SK-N-MC (cell line): Measurements from ENCODE around the gene AURKB.

Source experiments
- DNase-seq: peaks from one replicate; pipeline ENCODE4 v3.0.0-alpha.2; 2011; ENCODE audit warnings: low read depth, low spot score
- H3K27ac ChIP-seq: fragments of 200-600 bp; sonication (generic); 2 replicates; pipeline ENCODE4 v1.5.1; 2016; ENCODE audit warnings: mixed run types
- H3K36me3 ChIP-seq: fragments of 200-600 bp; sonication (generic); 2 replicates; pipeline ENCODE4 v1.6.1; 2017; ENCODE audit warnings: antibody characterized with exemption, low read length, mixed read lengths; ENCODE audit not compliant: insufficient read depth
- H3K4me3 ChIP-seq: fragments of 200-600 bp; sonication (generic); 2 replicates; pipeline ENCODE4 v1.5.1; 2016
- H3K9ac ChIP-seq: fragments of 200-600 bp; sonication (generic); 2 replicates; pipeline ENCODE4 v1.8.0; 2017; ENCODE audit warnings: mixed run types, mixed read lengths; ENCODE audit not compliant: insufficient read length
- H3K9me3 ChIP-seq: fragments of 200-600 bp; sonication (generic); 2 replicates; pipeline ENCODE4 v1.6.1; 2017; ENCODE audit warnings: low read depth, mild to moderate bottlenecking, antibody characterized with exemption, low read length, moderate library complexity, mixed read lengths
- EZH2 ChIP-seq: fragments of 200-600 bp; sonication (generic); IDR thresholded peaks from one replicate; pipeline ENCODE4 v1.6.1; 2017; ENCODE audit warnings: antibody characterized with exemption
- FOXP2 ChIP-seq: optimal IDR thresholded peaks from 2 replicates; pipeline ENCODE3; 2011; ENCODE audit warnings: mild to moderate bottlenecking, moderate library complexity; ENCODE audit not compliant: insufficient read depth; ENCODE audit errors: extremely low read length, control extremely low read depth
- POLR2AphosphoS5 ChIP-seq: IDR thresholded peaks from 2 replicates; pipeline ENCODE4 v1.6.1; 2012; ENCODE audit warnings: mild to moderate bottlenecking, low read depth, low read length, borderline replicate concordance

Gene AURKB

DNA sequence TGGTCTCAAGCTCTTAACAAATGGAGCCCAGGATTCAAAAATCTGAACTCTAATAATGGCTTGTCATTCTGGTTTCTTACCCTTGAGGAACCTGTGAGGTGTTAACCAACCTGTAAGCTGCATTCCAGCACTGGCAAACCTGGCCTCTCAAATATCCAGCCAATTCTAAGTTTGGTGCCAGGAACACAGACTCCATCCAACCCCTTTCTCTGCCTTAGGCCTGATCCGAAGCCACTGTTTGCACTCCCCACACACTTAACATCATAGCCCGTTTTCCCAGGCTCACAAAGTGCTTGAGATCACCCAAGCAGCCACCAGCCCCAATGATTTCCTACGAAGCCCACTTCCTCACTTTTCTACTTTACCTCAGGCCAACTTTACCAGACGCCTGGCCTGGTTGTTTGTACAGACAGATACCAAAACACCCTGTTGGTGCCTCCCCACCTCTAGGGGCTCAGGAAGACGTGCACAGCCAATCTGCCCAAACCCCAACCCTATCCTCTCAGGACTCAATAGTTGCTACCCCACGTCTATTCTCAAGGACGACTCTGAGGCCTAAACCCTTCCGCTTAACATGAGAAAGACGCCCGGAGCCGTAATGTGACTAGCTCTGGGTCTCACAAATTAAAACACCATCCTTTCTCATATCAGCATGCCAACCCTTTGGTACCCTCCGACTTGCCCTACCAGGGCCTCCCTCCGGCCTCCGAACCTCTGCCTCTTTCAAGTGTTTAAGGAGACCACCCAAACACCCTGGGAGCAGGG, 55.0 kb downstream of the AURKB start:
- Histone ChIP-seq H3K9me3 (no peaks in the 10 kb centered on the region), H3K27ac (no peak overlapping the region), H3K36me3 (peaks cover 7% of the 10 kb centered on the region; the same call in 1 of the 2 replicates), H3K4me3 (peak overlapping the region; percentile 77), H3K9ac (peak overlapping the region; percentile 55)
- no peak for DNase-seq
- no peak for TF ChIP-seq EZH2
- no peak for TF ChIP-seq POLR2AphosphoS5
- TF ChIP-seq FOXP2: no peak
